Mesodermal cell (in vitro differentiated cells): ENCODE measurements around the gene IFNAR1.
A peak's percentile ranks its signal among the peaks of the same experiment; 100 is the strongest.
"Not testable (repeated sequence)": the region's sequence is repeated elsewhere in the genome, so short reads cannot be mapped to it uniquely, and the experiment has no call there.

ENCODE experiments used
- H3K27ac ChIP-seq: 2 replicates; pipeline ENCODE4 v1.7.0; 2013; ENCODE audit warnings: mild to moderate bottlenecking, low read depth, low read length, moderate library complexity; ENCODE audit not compliant: severe bottlenecking
- H3K36me3 ChIP-seq: 2 replicates; pipeline ENCODE4 v1.7.1; 2013; ENCODE audit warnings: mild to moderate bottlenecking, low read length, moderate library complexity; ENCODE audit not compliant: control insufficient read depth, insufficient read depth
- H3K4me1 ChIP-seq: one replicate; pipeline ENCODE4 v1.7.1; 2013; ENCODE audit warnings: mild to moderate bottlenecking, low read length; ENCODE audit not compliant: insufficient read depth, control insufficient read depth, poor library complexity, severe bottlenecking
- H3K4me3 ChIP-seq: 2 replicates; pipeline ENCODE4 v1.7.0; 2013; ENCODE audit warnings: low read length, control low read depth, mild to moderate bottlenecking; ENCODE audit not compliant: insufficient read depth, poor library complexity, severe bottlenecking; ENCODE audit errors: extremely low read depth
- H3K9me3 ChIP-seq: 2 replicates; pipeline ENCODE4 v1.7.1; 2013; ENCODE audit warnings: mild to moderate bottlenecking, low read length, moderate library complexity; ENCODE audit not compliant: control insufficient read depth
- WGBS, 2 experiments: methylation state at CpG; one replicate each; pipeline ENCODE4 v1.1.5; 2013; ENCODE audit warnings: missing lambda C conversion rate in 2 of 2; ENCODE audit not compliant: insufficient coverage in 2 of 2; 5-methylcytosine and 5-hydroxymethylcytosine counted together

IFNAR1 gene

GRCh38 chr21:33377221-33377920 lies 52.6 kb downstream of the IFNAR1 start:
- Histone ChIP-seq H3K9me3 (no peaks in the 10 kb centered on the region), H3K4me1 (peaks cover 16% of the 10 kb centered on the region), H3K27ac (no peak overlapping the region), H3K36me3 (no peaks in the 10 kb centered on the region), H3K4me3 (no peak overlapping the region)
- WGBS, 2 experiments = 88 to 95% methylated on average over 3 of the region's 6 CpGs

GRCh38 chr21:33378081-33378480 lies 53.3 kb downstream of the IFNAR1 start:
- no peaks in the 10 kb centered on the region for H3K9me3 ChIP-seq
- H3K4me3 ChIP-seq = no peak overlapping the region
- peaks cover 23% of the 10 kb centered on the region for H3K4me1 ChIP-seq
- no peak overlapping the region for H3K27ac ChIP-seq
- WGBS, 2 experiments = 89 to 97% methylated on average over 8 of the region's 9 CpGs
- H3K36me3 ChIP-seq = no peaks in the 10 kb centered on the region

- 67% methylated on average over 1 of the region's 1 CpG; no CpG with 5 or more reads in 1 of the 2 experiments for WGBS, 2 experiments
- H3K4me3 ChIP-seq, H3K36me3 ChIP-seq, H3K9me3 ChIP-seq: not testable (repeated sequence)
- peak overlapping the region; percentile 82 for H3K27ac ChIP-seq
- H3K4me1 ChIP-seq = peaks cover 26% of the 10 kb centered on the region
Observed at GRCh38 chr21:33379934-33380333, 55.2 kb downstream of the IFNAR1 start.

- WGBS, 2 experiments = 46 to 47% methylated on average over 6 to 8 of the region's 11 CpGs
- Histone ChIP-seq H3K4me1 (peaks cover 26% of the 10 kb centered on the region), H3K27ac (peak overlapping the region; percentile 82), H3K9me3 (no peaks in the 10 kb centered on the region), H3K36me3 (no peaks in the 10 kb centered on the region), H3K4me3 (no peak overlapping the region)
Observed at GRCh38 chr21:33380483-33380998, 55.8 kb downstream of the IFNAR1 start.

- peaks cover 26% of the 10 kb centered on the region for H3K4me1 ChIP-seq
- not testable (repeated sequence) for H3K36me3 ChIP-seq, H3K4me3 ChIP-seq, H3K27ac ChIP-seq, H3K9me3 ChIP-seq
- WGBS, 2 experiments = 93 to 94% methylated on average over 6 of the region's 6 CpGs
Observed at GRCh38 chr21:33381381-33381780, 56.6 kb downstream of the IFNAR1 start.

GRCh38 chr21:33383056-33383888 lies 58.5 kb downstream of the IFNAR1 start:
- Histone ChIP-seq H3K4me1 (peaks cover 26% of the 10 kb centered on the region), H3K27ac (peak overlapping the region; percentile 71), H3K4me3 (no peak overlapping the region), H3K9me3 (no peaks in the 10 kb centered on the region), H3K36me3 (no peaks in the 10 kb centered on the region)
- 73 to 79% methylated on average over 16 of the region's 20 CpGs for WGBS, 2 experiments

- Histone ChIP-seq H3K27ac (no peak overlapping the region), H3K36me3 (no peaks in the 10 kb centered on the region), H3K9me3 (no peaks in the 10 kb centered on the region), H3K4me1 (peaks cover 19% of the 10 kb centered on the region), H3K4me3 (no peak overlapping the region)
- 92 to 95% methylated on average over 12 to 14 of the region's 17 CpGs for WGBS, 2 experiments
Observed at GRCh38 chr21:33384841-33385331, 60.1 kb downstream of the IFNAR1 start.

GRCh38 chr21:33386222-33386784 lies 61.5 kb downstream of the IFNAR1 start:
- Histone ChIP-seq H3K4me1 (peaks cover 10% of the 10 kb centered on the region), H3K9me3 (no peaks in the 10 kb centered on the region), H3K4me3 (no peak overlapping the region), H3K27ac (no peak overlapping the region), H3K36me3 (no peaks in the 10 kb centered on the region)
- WGBS, 2 experiments = 78 to 83% methylated on average over 2 to 4 of the region's 6 CpGs

GRCh38 chr21:33387294-33387693 lies 62.5 kb downstream of the IFNAR1 start:
- H3K4me1 ChIP-seq = peaks cover 10% of the 10 kb centered on the region
- no peaks in the 10 kb centered on the region for H3K9me3 ChIP-seq
- H3K36me3 ChIP-seq = no peaks in the 10 kb centered on the region
- H3K4me3 ChIP-seq = no peak overlapping the region
- WGBS, 2 experiments = 91 to 94% methylated on average over 5 to 6 of the region's 6 CpGs
- H3K27ac ChIP-seq = no peak overlapping the region

GRCh38 chr21:33388188-33388587 lies 63.4 kb downstream of the IFNAR1 start:
- 100% methylated on average over 1 of the region's 4 CpGs; no CpG with 5 or more reads in 1 of the 2 experiments for WGBS, 2 experiments
- H3K9me3 ChIP-seq = no peaks in the 10 kb centered on the region
- no peaks in the 10 kb centered on the region for H3K36me3 ChIP-seq
- no peak overlapping the region for H3K27ac ChIP-seq
- H3K4me3 ChIP-seq = no peak overlapping the region
- peaks cover 2% of the 10 kb centered on the region for H3K4me1 ChIP-seq
